ENCODE measurements around the gene COQ4.

COQ4 gene

GRCh38 chr9:128342971-128343680 is 20.5 kb downstream of the COQ4 start:
- DNase-seq = no peak

DNA sequence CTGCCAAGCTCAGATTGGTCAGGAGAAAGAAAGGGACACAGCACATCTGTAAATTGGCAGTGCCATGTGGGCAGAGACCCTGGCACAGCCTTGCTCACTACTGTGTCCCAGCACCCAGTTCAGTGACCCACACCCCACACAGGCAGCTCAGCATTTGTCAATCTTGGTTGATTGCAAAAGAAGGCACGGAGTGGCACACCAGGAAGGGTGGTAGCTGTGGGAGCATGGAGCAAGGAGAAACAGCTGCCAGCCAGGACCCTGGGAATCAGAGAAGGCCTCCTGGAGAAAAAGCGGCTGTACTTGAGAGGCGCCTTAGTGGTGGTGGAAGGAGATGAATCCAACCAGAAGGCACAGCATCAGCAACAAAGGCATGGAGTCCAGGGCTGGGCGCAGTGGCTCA is 21.2 kb downstream of the COQ4 start:
- no peak for DNase-seq

DNA sequence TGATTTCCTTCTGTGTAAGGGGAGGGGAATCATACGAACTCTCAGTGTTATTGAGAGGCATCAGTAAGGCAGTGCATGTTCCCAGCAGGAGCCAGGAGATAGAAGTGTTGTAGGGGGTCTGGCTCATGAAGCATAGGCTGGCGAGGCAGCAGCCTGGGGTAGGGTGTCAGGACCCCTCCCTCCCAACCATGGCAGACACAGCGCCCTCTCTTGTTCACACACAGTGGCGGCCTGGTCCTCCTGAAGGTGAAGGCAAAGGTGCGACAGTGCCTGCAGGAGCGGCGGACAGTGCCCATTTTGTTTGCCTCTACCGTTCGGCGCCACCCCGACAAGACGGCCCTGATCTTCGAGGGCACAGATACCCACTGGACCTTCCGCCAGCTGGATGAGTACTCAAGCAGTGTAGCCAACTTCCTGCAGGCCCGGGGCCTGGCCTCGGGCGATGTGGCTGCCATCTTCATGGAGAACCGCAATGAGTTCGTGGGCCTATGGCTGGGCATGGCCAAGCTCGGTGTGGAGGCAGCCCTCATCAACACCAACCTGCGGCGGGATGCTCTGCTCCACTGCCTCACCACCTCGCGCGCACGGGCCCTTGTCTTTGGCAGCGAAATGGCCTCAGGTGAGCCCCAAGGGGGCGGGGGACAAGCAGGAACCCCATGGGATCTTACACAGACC is 22.4 kb downstream of the COQ4 start:
- DNase-seq = no peak

DNA sequence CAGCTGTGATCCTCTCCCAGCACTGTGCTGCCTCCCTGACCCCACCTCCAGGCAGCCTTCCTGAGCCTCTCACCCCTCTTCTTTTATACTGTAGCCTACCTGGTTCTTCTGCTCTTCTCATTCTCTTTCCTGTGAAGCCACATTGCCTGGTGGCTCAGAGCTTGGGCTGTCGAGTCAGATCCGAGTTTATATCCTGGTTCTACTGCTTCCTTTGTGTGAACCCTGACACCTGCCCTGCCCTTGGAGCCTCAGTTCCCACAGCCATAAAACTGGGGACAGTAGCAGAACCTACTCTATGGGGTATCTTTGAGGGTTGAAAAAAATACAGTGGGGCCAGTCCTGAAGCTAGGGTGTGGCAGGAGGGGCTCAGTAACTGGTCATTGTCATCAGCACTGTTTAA is 26.5 kb downstream of the COQ4 start:
- no peak for DNase-seq

DNA sequence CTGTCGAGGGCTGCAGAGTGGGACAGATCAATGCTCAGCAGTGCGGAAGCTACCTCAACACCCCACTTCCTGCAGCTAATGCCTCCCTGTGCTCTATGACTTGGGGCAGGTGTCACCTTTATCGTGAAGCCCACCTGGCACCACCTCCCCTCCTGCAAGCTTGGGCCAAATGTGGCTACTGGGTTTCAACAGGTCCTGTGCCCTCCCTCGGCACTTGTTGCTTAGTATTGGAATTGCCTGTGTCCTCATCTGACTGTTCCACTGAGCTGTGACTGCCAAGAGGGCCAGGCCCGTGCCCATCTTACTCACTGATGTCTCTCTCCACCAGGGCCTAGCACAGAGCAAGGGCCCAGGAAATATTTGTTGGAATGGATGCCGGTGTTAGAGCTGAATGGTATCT is 27.1 kb downstream of the COQ4 start:
- no peak for DNase-seq

GRCh38 chr9:128355451-128355850 is 32.8 kb downstream of the COQ4 start:
- DNase-seq = no peak

DNA sequence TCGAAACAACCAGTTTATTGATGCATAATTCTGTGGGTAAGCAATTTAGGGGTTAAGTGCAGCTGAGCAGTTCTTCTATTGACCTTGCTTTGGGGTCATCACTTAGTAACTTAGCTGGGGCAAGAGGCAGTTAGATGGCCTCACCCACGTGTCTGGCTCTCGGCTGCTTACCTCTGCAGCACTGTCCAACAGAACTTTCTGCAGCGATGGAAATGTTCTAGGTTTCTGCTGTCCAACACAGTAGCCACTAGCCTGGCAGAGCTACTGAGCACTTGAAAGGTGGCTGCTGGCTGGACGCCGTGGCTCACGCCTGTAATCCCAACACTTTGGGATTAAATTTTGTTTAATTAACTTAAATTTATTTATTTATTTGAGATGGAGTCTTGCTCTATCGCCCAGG is 35.5 kb downstream of the COQ4 start:
- no peak for DNase-seq

DNA sequence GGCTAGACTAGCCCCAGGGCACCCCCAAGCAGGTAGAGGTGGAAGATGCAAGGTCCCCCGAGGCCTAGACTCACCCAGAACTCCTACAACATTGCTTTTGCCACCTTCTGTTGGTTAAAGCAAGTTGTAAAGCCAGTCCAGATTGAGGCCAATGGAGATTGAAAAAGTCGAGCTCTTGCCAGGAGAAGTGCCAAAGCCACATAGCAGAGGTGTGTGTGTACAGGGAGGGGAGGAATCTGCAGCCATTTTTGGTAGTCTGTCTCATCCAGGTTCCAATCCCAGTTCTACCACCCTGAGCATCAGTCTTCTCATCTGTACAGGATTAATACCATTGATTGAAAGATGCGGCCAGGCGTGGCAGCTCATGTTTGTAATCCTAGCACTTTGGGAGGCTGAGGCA is 36.2 kb downstream of the COQ4 start:
- no peak for DNase-seq

DNA sequence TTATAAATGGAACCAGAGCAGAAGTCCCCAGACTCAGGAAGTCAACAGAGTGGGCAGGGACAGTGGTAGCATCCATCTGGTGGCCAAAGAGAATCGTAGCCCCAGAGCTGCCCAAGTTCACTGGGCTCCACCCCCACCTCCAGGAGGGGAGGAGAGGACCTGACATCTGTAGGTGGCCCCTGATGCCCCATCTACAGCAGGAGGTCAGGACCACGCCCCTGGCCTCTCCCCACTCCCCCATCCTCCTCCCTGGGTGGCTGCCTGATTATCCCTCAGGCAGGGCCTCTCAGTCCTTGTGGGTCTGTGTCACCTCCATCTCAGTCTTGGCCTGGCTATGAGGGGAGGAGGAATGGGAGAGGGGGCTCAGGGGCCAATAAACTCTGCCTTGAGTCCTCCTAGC is 38.2 kb downstream of the COQ4 start:
- DNase-seq = no peak

DNA sequence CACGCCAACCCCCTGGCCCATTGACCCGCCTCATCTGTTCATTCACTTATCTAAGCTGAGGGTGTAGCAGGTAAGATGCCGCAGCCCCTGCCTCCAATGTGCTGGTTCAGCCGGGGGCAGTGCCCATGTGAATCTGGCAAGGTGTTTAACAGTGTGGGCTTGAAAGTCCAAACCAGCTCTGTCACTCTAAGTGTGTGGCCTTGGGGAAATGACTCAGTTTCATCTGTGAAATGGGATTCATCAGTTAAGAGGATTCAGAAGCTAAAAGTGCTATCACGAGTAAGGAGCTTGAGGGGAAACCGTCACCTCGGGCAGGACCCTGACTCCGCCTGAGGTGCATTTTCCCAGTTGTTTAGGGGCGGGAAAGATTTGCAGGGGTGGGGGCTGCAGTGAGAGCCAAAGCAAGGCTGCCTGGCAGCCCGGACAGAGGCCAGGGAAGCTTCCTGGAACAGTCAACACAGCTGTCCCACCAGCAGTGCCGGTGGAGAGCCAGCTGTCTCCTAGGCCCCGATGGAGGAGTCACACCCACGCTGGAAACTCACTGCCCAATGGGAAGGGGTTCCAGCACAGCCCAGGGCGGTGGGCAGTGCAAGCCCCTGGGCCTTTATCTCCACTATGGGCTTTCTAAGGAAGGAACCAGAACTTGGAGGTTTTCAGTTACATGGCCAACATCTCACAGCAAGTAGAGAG is 38.8 kb downstream of the COQ4 start:
- DNase-seq = no peak

GRCh38 chr9:128361986-128362646 is 39.5 kb downstream of the COQ4 start:
- peak; percentile 82 for DNase-seq

GRCh38 chr9:128362774-128363173 is 40.1 kb downstream of the COQ4 start:
- DNase-seq = no peak

DNA sequence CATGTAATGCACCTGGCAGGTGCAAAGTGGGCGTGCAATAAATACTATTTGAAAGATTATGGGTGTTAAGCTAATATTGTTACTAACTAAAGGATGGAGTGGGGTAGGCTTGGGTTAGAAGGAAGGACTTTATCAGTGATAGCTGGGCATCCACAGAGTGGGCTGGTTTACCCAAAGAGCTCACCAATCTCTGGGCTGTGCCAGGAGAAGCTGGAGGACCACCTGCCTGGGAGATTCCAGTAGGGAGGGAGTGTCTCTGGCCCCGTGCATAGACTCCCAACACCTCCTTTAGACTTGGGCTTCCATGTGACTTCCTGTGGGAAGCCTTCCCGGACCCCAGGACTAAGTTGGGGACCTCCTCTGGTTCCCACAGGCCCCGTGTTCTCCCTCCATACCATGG is 42.9 kb downstream of the COQ4 start:
- peak; percentile 5 for DNase-seq

GRCh38 chr9:128369024-128369706 is 46.5 kb downstream of the COQ4 start:
- no peak for DNase-seq

DNA sequence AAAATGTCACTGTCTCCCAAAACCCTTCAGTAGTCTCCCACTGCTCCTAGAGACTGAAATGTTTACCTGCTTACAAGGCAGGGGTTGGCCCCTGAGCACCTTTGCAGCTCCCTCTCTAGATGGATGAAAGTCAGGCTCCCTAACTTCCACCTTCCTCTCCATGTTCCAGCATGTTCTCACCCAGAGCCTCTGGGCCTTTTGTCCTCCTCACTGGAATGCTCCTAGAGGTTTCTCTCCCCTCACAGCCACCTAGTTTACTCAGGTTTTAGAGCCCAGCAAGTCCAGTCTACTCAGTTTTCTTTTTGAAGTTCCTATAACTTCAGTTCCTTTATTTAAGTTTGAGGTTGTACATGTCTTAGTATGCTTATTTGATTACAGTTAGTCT is 47.7 kb downstream of the COQ4 start:
- no peak for DNase-seq

GRCh38 chr9:128370752-128371629 is 48.4 kb downstream of the COQ4 start, which contains the start of gene URM1:
Gene URM1, plus strand, starts transcription at chr9:128371374. Its CDS starts 7 bp downstream, at chr9:128371381.
- peak; percentile 93 for DNase-seq

DNA sequence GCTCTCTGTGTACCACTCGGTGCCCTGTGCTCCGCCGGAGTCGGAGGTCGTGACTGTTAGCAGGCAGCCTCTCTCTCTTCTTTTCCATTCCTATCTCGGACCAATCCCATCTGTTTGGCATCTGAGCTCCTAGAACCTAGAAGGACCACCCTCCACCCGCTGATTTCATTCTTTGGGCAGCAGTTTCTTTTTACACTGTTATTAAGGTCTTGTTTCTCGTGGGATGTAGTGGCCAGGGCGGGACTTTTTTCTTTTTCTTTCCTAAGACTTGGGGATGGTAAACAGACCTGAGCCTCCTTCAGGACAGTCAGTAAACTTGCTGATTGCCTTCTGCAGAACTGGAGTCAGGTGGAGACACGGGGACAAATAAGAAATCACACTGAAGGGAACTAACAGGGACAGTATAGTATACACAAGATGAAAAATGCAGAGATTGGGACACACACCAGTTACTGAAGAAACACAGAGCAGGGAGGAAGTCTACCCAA is 49.0 kb downstream of the COQ4 start:
- no peak for DNase-seq

GRCh38 chr9:128372188-128372641 is 49.6 kb downstream of the COQ4 start:
- DNase-seq = no peak

GRCh38 chr9:128372784-128373183 is 50.1 kb downstream of the COQ4 start:
- DNase-seq = no peak

GRCh38 chr9:128374221-128374675 is 51.6 kb downstream of the COQ4 start:
- no peak for DNase-seq

DNA sequence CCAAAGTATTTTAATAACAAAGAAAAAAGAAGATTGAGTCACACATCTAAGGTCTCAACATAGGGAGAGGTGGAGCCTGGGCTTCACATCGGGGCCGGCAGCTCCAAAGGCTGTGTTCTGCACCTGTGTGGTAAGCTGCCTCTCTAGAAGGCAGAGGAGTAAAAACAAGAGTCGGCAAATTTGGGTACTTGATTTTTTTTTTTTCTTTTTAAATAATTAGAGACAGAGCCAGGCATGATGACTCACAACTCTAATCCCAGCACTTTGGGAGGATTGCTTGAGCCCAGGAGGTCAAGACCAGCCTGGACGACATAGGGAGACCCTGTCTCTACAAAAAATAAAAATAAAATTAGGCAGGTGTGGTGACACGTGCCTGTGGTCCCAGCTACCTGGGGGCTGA is 53.2 kb downstream of the COQ4 start:
- DNase-seq = no peak

DNA sequence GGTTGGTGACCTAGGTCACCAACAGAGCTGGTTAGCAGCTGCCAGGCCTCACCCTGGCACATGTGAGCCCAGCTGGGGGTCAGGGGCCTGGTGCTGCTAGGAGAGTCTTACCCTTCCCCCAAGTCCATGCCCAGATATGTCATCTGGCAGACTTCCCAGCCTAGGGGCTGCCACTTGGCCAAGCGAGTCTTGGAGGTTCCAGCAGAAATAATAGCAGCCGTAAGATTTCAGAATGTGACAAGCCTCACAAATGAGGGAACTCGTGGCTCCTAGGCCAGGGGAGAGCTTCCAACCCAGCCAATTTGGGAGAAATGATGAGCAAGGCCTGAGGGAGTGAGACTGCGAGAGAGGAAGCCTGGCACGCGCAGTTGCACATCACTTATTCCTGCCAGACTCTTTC is 59.6 kb downstream of the COQ4 start:
- DNase-seq = peak; percentile 21

Data from NCI-H1092 treated with DMSO at 0.1 percent for 48 hours (cell line).